Naive B cell (primary cell): Measurements from ENCODE around the gene SMURF1. TPM values are rescaled to one million over a fixed set of nuclear protein-coding genes. Genes with fewer than 3 reads are reported as not detected.
"Not testable (repeated sequence)": the region's sequence is repeated elsewhere in the genome, so short reads cannot be mapped to it uniquely, and the experiment has no call there.

ENCODE experiments used
- ATAC-seq, 2 donors: fragments of 150-1000 bp; cut with Tn5 transposase; 2 replicates each; pipeline ENCODE4 v1.10.0; 2021; ENCODE audit warnings: low read depth in 2 of 2, mild to moderate bottlenecking in 2 of 2, moderate library complexity in 2 of 2
- DNase-seq: peaks from one replicate; pipeline ENCODE4 v3.0.0; 2022
- H3K27ac Mint-ChIP-seq, 6 donors: one replicate each; pipeline ENCODE4 v1.8.0; 2020 to 2022; ENCODE audit warnings: mild to moderate bottlenecking in 6 of 6, mixed read lengths in 6 of 6, moderate library complexity in 5 of 6, inconsistent platforms in 2 of 6
- H3K27me3 Mint-ChIP-seq, 3 donors: one replicate each; pipeline ENCODE4 v1.8.0; 2021 to 2022; ENCODE audit warnings: mixed read lengths in 3 of 3, mild to moderate bottlenecking in 1 of 3
- H3K36me3 Mint-ChIP-seq, 2 donors: one replicate each; pipeline ENCODE4 v1.8.0; 2020 to 2022; ENCODE audit warnings: mixed read lengths in 2 of 2, inconsistent platforms in 1 of 2, mild to moderate bottlenecking in 1 of 2
- H3K4me1 Mint-ChIP-seq, 3 donors: one replicate each; pipeline ENCODE4 v1.8.0; 2020 to 2022; ENCODE audit warnings: mixed read lengths in 3 of 3, inconsistent platforms in 1 of 3, mild to moderate bottlenecking in 1 of 3, moderate library complexity in 1 of 3
- H3K4me3 Mint-ChIP-seq, 8 donors: one replicate each; pipeline ENCODE4 v1.8.0; 2020 to 2022; ENCODE audit warnings: mild to moderate bottlenecking in 8 of 8, mixed read lengths in 8 of 8, moderate library complexity in 8 of 8, inconsistent platforms in 2 of 8
- H3K9me3 Mint-ChIP-seq, 7 donors: one replicate each; pipeline ENCODE4 v1.8.0; 2020 to 2022; ENCODE audit warnings: mixed read lengths in 7 of 7, mild to moderate bottlenecking in 5 of 7, inconsistent platforms in 2 of 7, moderate library complexity in 1 of 7
- polyA plus RNA-seq, 6 donors: library from polyadenylated mRNA; unstranded; fragments of 300-500 nt; fragmentation: Illumina TruSeq; gene quantifications; one replicate each; pipeline ENCODE4 v1.2.3, GENCODE V29; 2021; ENCODE audit warnings: low read depth in 6 of 6

SMURF1 gene
- polyA plus RNA-seq, 6 donors from 2014 or later, result 0.82 to 3.3 (median 1.7) TPM

DNA sequence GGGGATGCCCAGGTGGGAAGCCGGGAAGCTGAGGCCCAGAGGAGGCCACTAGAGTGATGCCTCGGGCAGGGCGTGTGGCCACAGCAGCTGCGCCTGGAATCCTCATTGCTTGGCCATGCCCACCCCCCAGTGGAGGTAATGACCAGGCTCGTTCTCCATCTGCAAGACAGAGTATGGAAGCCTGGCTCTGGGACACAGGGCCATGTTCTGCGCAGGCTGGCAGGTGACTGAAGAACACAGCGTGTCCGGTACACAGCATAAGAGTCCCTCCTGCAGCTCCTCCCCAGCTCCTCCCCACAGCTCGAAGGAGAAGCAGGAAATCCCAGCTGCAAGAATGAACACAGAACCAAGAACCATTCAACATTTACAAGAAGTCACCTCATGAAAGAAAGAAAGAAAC lies 64.8 kb downstream of the SMURF1 start:
- Mint-ChIP-seq H3K27ac (peak overlapping the region in 4 of 6 donors; percentile 5 to 78 (median 58)), H3K9me3 (no peaks in the 10 kb centered on the region), H3K36me3 (peaks cover 0 to 3% of the 10 kb centered on the region in 2 donors), H3K27me3 (no peaks in the 10 kb centered on the region), H3K4me1 (peaks cover 32 to 45% (median 33%) of the 10 kb centered on the region in 3 donors), H3K4me3 (peak overlapping the region in 2 of 8 donors; percentile 63 to 81)
- peak; percentile 48 to 53 for ATAC-seq
- DNase-seq, result no peak

DNA sequence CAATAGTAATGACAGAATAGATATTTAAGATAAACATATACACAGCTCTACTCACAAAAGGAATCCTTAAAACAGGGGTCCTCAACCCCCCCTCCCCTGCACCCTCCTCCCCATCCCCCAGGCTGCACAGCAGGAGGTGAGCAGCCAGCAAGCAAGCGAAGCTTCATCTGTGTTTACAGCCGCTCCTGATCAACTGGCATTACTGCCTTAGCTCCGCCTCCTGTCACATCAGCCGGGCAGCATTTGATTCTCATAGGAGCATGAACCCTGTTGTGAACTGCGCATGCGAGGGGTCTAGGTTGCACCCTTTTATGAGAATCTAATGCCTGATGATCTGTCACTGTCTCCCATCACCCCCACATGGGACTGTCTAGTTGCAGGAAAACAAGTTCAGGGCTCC lies 65.5 kb downstream of the SMURF1 start:
- H3K27ac Mint-ChIP-seq, result peak overlapping the region in 2 of 6 donors; percentile 16 to 72

DNA sequence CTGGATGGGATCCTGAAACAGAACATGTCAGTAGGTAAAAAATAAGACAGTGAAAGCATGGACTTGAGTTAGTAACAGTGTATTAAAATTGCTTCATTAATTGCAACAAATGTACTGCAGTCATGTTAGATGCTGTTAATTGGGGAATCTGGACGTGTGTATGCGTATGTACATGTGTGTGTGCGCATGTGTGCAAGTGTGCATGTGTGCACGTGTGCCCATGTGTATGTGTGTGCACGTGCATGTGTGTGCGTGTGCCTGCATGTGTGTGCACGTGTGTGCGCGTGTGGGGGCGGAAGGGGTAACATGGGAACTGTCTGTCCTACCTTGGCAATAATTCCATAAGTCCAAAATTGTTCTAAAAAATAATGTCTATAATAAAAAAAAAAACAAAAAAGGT lies 67.3 kb downstream of the SMURF1 start:
- H3K9me3 Mint-ChIP-seq, result no peaks in the 10 kb centered on the region
- peak overlapping the region in 1 of 8 donors; percentile 18 for H3K4me3 Mint-ChIP-seq
- ATAC-seq, result no peak
- peaks cover 25 to 40% (median 25%) of the 10 kb centered on the region in 3 donors for H3K4me1 Mint-ChIP-seq
- peak overlapping the region in 1 of 6 donors; percentile 53 for H3K27ac Mint-ChIP-seq
- no peaks in the 10 kb centered on the region for H3K27me3 Mint-ChIP-seq
- H3K36me3 Mint-ChIP-seq, result peaks cover 0 to 7% of the 10 kb centered on the region in 2 donors
- DNase-seq, result no peak

More for the DNA sequence above, 65.5 kb downstream of the SMURF1 start:
- Mint-ChIP-seq H3K9me3 (no peaks in the 10 kb centered on the region), H3K27me3 (no peaks in the 10 kb centered on the region), H3K4me3 (peak overlapping the region in 2 of 8 donors; percentile 30 to 86), H3K4me1 (peaks cover 28 to 45% (median 32%) of the 10 kb centered on the region in 3 donors), H3K36me3 (peaks cover 0 to 7% of the 10 kb centered on the region in 2 donors)
- DNase-seq (no peak), ATAC-seq (no peak)

DNA sequence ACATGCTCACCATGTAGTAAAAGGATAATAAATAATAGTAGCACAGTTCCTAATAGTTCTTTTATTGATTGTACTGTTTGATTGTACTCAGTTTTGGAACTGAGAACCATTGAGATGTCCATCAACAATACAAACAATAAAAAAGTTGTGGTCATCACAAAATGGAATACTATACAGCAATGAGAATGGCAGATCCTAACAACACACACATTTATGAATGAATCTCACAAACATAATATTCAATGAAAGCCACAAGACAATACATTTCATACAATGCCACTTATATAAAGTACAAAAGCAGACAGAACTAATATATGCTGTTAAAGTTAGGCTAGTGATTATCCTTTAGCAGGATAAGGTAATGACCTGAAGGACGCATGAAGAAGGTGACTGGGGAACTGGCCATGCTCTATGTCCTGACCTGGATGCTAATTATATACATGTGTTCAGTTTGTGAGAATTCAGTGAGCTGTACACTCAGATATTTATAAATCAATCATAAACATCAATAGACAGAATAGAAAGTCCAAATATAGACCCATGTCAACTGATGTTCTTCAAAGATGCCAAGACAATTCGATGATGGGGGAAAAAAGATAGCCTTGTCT lies 70.0 kb downstream of the SMURF1 start:
- no peaks in the 10 kb centered on the region for H3K27me3 Mint-ChIP-seq
- H3K9me3 Mint-ChIP-seq, result no peaks in the 10 kb centered on the region
- H3K36me3 Mint-ChIP-seq, result peaks cover 0 to 7% of the 10 kb centered on the region in 2 donors
- no peak for ATAC-seq
- no peak for DNase-seq
- H3K27ac Mint-ChIP-seq, result no peak overlapping the region
- H3K4me1 Mint-ChIP-seq, result peaks cover 24 to 33% (median 25%) of the 10 kb centered on the region in 3 donors
- no peak overlapping the region for H3K4me3 Mint-ChIP-seq

DNA sequence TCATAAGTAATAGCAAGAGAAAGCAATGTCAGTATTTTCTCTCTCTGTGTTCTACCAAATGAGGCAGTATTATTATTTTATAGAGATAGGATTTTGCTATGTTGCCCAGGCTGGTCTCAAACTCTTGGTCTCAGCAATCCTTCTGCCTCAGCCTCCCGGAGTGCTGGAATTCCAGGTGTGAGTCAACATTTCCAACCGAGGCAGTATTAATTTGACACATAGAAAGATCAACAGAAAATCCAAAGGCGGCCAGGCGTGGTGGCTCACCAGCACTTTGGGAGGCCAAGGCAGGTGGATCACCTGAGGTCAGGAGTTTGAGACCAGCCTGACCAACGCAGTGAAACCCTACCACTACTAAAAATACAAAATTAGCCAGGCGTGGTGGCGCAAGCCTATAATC lies 71.8 kb downstream of the SMURF1 start:
- DNase-seq (no peak), ATAC-seq (no peak)
- H3K9me3 Mint-ChIP-seq, result no peaks in the 10 kb centered on the region
- peaks cover 22 to 40% (median 28%) of the 10 kb centered on the region in 3 donors for H3K4me1 Mint-ChIP-seq
- no peak overlapping the region for H3K4me3 Mint-ChIP-seq
- peaks cover 0 to 11% of the 10 kb centered on the region in 2 donors for H3K36me3 Mint-ChIP-seq
- H3K27me3 Mint-ChIP-seq, result no peaks in the 10 kb centered on the region
- H3K27ac Mint-ChIP-seq, result no peak overlapping the region

DNA sequence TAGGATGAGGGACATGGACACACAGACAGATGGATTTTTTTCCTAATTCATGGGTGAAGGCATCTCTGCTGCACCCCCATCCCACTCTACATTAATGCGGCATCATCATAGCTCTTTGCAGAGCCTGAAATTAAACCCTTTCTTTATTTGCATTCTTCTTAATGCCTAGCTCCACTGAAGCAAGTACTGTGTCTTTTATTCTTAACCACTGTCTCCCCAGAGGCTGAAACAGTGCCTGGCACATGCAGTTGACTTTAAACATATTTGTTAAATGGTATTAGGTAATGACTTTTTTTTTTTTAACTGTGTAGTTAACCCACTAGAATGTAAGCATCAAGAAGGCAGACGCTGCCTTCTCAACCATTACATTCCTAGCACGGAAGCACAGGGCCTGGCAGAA lies 73.5 kb downstream of the SMURF1 start:
- Mint-ChIP-seq H3K36me3 (peaks cover 0 to 15% of the 10 kb centered on the region in 2 donors), H3K9me3 (no peaks in the 10 kb centered on the region), H3K27me3 (no peaks in the 10 kb centered on the region), H3K4me1 (peaks cover 26 to 31% (median 29%) of the 10 kb centered on the region in 3 donors), H3K4me3 (peak overlapping the region in 2 of 8 donors; percentile 16 to 34), H3K27ac (peak overlapping the region in 2 of 6 donors; percentile 49 to 51)
- DNase-seq, result no peak
- no peak for ATAC-seq

DNA sequence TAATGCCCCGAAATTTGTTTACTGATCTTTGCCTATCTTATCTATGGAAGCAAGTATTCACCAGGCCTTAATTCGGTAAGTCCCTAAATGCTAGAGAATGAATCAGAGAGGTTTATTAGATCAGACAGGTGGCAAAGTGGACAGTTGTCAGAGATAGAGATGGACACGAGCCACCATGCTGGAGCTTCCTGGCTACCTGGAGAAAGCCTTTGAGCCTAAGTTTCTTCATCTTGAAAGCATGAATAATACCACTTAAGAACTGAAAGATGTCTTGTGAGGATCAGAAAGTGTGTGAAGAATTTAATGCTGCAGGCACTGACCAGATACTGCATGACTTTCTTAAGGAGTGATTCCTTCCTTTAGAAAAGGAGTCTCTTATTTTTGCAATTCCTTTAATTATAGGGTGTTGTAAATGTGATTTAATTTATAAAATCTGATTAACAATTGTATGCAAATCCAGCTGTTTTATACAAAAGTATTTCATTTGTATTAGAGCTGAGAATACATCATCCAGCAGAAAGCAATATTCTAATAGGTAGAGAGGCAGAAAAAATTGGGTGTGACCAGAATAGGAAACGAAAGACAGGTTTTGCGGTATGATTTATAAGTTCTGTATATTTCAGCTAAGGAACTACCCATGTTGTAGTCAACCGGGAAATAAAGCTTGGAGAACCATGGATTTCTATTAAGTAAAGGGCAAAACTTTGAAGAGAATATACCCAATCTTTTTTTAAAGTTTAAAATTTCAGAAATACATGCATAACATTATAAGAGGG lies 82.7 kb downstream of the SMURF1 start:
- no peak for DNase-seq
- peaks cover 0 to 6% of the 10 kb centered on the region in 2 donors for H3K36me3 Mint-ChIP-seq
- no peaks in the 10 kb centered on the region for H3K27me3 Mint-ChIP-seq
- H3K4me3 Mint-ChIP-seq, result no peak overlapping the region
- H3K9me3 Mint-ChIP-seq, result no peaks in the 10 kb centered on the region
- peaks cover 5 to 23% (median 10%) of the 10 kb centered on the region in 3 donors for H3K4me1 Mint-ChIP-seq
- ATAC-seq, result no peak
- H3K27ac Mint-ChIP-seq, result peak overlapping the region in 1 of 6 donors; percentile 47

DNA sequence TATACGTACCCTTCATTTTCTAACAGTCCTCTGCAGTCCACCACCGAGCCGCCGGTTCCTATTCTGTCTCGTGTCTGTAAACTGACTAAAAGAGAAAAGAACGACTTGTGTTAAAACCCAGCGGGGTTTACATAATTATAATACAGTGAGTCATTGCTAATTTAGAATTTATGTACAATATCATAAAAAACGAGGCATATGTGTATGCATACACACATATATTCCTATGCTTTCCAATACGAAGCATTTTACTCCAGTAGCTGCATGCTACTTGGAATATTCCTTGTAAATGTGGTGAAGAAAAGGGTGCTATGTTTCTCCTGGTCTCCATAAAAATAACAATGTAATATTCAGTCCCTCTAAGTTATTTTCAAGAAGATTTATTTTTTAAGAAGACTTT lies 89.1 kb downstream of the SMURF1 start:
- Mint-ChIP-seq H3K27ac (no peak overlapping the region), H3K4me1 (no peaks in the 10 kb centered on the region)

DNA sequence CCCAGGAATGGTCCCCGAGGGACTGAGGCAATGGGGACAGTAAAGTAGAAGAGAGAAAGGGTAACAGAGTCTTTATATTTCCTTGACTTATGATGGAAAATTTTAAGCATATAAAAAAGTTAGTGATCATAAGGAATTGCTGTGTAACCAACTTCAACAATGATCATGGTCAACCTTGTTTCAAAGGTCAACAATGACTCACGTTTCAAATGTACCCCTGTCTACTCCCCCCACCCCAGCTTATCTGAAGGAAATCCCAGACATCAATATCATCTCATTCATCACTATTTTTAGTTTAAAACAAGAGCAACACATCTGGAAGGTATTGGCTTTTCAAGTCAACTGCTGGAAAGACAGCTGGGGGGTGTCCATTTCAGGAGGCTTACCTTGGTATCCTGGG lies 92.9 kb downstream of the SMURF1 start:
- Mint-ChIP-seq H3K4me1 (no peaks in the 10 kb centered on the region), H3K36me3 (peaks cover 9% of the 10 kb centered on the region in 2 donors), H3K9me3 (no peaks in the 10 kb centered on the region), H3K27ac (no peak overlapping the region), H3K27me3 (no peaks in the 10 kb centered on the region), H3K4me3 (no peak overlapping the region)
- ATAC-seq (no peak), DNase-seq (no peak)

More for the DNA sequence above, 89.1 kb downstream of the SMURF1 start:
- Mint-ChIP-seq H3K27me3 (no peaks in the 10 kb centered on the region), H3K36me3 (peaks cover 9 to 11% of the 10 kb centered on the region in 2 donors), H3K9me3 (no peaks in the 10 kb centered on the region), H3K4me3 (no peak overlapping the region)
- ATAC-seq, result no peak
- DNase-seq, result no peak

DNA sequence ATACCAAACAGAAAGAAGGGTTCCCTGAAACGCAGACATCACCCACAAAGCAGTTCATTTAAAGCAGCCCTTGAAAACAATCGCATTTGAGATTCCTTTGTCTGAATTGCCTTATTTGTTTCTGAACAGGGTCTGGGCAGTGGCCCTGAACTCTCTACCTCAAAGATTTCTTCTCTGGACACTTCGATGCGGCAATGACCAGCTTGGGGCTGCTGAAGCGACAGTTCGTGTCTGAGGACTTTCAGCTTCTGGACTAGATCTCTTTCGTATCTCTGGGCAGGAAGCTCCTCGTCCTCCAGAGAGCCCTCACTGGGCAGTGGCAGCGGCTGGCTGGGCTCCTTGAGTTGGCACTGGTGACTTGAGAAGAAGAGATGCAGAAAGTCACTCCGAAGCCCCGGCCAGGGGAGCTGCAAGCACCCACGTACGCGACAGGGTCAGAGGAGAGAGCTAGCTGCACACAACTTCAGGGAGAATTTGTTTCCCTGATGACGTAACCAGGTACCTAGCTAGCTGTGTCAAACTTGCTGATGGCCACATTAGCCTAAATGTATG lies 96.3 kb downstream of the SMURF1 start:
- H3K9me3 Mint-ChIP-seq, result no peaks in the 10 kb centered on the region
- ATAC-seq, result no peak
- H3K36me3 Mint-ChIP-seq, result peaks cover 16 to 27% of the 10 kb centered on the region in 2 donors
- no peaks in the 10 kb centered on the region for H3K27me3 Mint-ChIP-seq
- no peak overlapping the region for H3K4me3 Mint-ChIP-seq
- no peak overlapping the region for H3K27ac Mint-ChIP-seq
- no peaks in the 10 kb centered on the region for H3K4me1 Mint-ChIP-seq
- no peak for DNase-seq

DNA sequence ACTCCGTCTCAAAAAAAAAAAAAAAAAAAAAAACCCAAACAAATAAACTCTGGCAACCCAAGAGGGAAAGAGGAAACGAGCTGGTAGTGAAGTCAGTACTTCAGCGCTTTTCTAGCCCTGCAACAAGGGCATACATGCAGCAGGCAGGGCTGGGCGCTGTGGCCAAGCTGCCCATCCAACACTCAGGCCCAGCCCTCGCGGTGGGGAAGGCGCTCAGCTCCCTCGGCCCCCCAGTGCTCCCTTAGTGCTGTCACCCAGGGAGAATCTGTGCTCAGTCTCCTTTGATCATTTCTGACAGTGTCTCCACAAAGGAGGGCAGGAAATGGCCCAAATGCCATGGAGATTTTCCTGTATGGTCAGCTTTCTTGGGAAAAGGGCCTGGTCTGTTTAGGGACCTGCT lies 97.2 kb downstream of the SMURF1 start:
- ATAC-seq, result no peak
- no peaks in the 10 kb centered on the region for H3K27me3 Mint-ChIP-seq
- H3K4me1 Mint-ChIP-seq, result no peaks in the 10 kb centered on the region
- no peaks in the 10 kb centered on the region for H3K9me3 Mint-ChIP-seq
- no peak overlapping the region for H3K4me3 Mint-ChIP-seq
- no peak overlapping the region for H3K27ac Mint-ChIP-seq
- no peak for DNase-seq
- peaks cover 14 to 21% of the 10 kb centered on the region in 2 donors for H3K36me3 Mint-ChIP-seq

DNA sequence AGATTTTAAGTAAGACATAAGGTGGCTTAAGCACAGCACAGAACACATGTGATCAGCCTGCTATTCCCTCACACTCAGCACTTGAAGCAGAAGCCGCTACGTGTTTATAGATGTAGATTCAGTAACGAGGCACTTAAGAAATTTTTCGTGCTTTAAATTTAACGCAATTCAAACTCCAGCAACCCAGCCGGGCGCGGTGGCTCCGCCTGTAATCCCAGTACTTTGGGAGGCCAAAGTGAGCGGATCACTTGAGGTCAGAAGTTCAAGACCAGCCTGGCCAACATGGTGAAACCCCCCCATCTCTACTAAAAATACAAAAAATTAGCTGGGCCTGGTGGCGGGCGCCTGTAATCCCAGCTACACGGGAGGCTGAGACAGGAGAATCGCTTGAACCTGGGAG lies 97.6 kb downstream of the SMURF1 start:
- not testable (repeated sequence) for ATAC-seq, H3K27me3 Mint-ChIP-seq, H3K4me3 Mint-ChIP-seq, H3K9me3 Mint-ChIP-seq, DNase-seq, H3K4me1 Mint-ChIP-seq
- peaks cover 10 to 18% of the 10 kb centered on the region in 2 donors for H3K36me3 Mint-ChIP-seq
- peak overlapping the region in 1 of 6 donors; percentile 17 for H3K27ac Mint-ChIP-seq

DNA sequence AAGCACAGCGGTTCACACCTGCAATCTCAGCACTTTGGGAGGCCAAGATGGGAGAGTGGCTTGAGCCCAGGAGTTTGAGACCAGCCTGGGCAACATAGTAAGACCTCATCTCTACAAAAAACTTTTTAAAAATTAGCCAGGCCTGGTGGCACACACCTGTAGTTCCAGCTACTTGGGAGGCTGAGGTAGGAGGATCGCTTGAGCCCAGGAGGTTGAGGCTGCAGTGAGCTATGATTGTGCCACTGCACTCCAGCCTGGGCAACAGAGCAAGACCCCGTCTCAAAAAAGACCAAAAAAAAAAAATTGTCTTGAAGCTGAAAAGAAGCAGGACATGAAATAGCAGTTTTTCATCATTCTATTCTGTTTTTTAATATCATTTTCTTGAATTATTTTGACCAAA lies 99.0 kb downstream of the SMURF1 start:
- Mint-ChIP-seq H3K36me3 (peaks cover 16 to 27% of the 10 kb centered on the region in 2 donors), H3K27ac (peak overlapping the region in 1 of 6 donors; percentile 40)
- not testable (repeated sequence) for H3K27me3 Mint-ChIP-seq, H3K4me3 Mint-ChIP-seq, ATAC-seq, H3K9me3 Mint-ChIP-seq, H3K4me1 Mint-ChIP-seq, DNase-seq
